Adipocyte (in vitro differentiated cells): ENCODE data around the gene KANK2.
A peak's percentile ranks its signal among the peaks of the same experiment; 100 is the strongest.
"Not testable (repeated sequence)": the region's sequence is repeated elsewhere in the genome, so short reads cannot be mapped to it uniquely, and the experiment has no call there.

ENCODE experiments used
- DNase-seq: peaks from one replicate; pipeline ENCODE4 v3.0.0-alpha.2; 2015; ENCODE audit warnings: low read depth
- H3K27me3 ChIP-seq: replicated peaks from 2 replicates; pipeline ENCODE4 v1.7.0; 2013; ENCODE audit warnings: mild to moderate bottlenecking, low read length, moderate library complexity; ENCODE audit not compliant: control insufficient read depth, insufficient read depth
- H3K36me3 ChIP-seq: 2 replicates; pipeline ENCODE4 v1.7.0; 2013; ENCODE audit warnings: low read length, mild to moderate bottlenecking, moderate library complexity; ENCODE audit not compliant: control insufficient read depth, insufficient read depth, severe bottlenecking
- H3K4me1 ChIP-seq: 2 replicates; pipeline ENCODE4 v1.7.0; 2013; ENCODE audit warnings: mild to moderate bottlenecking, low read length, moderate library complexity; ENCODE audit not compliant: control insufficient read depth, insufficient read depth
- H3K4me3 ChIP-seq: 2 replicates; pipeline ENCODE4 v1.7.0; 2013; ENCODE audit warnings: mild to moderate bottlenecking, low read length, moderate library complexity
- H3K9ac ChIP-seq: 2 replicates; pipeline ENCODE4 v1.7.0; 2013; ENCODE audit warnings: mild to moderate bottlenecking, low read length, moderate library complexity
- H3K9me3 ChIP-seq: 2 replicates; pipeline ENCODE4 v1.7.0; 2013; ENCODE audit warnings: mild to moderate bottlenecking, low read length, moderate library complexity; ENCODE audit not compliant: control insufficient read depth

KANK2 gene

GRCh38 chr19:11179716-11180297, 17.5 kb downstream of the KANK2 start:
- Histone ChIP-seq H3K9ac (peak overlapping the region; percentile 50), H3K36me3 (peaks cover 58% of the 10 kb centered on the region)
- no peak for DNase-seq

GRCh38 chr19:11179145-11179465, 18.2 kb downstream of the KANK2 start:
- H3K9ac ChIP-seq, DNase-seq, H3K9me3 ChIP-seq, H3K27me3 ChIP-seq, H3K4me3 ChIP-seq: not testable (repeated sequence)
- peaks cover 20% of the 10 kb centered on the region for H3K4me1 ChIP-seq
- peaks cover 63% of the 10 kb centered on the region for H3K36me3 ChIP-seq

More at GRCh38 chr19:11179716-11180297, 17.5 kb downstream of the KANK2 start:
- no peaks in the 10 kb centered on the region for H3K9me3 ChIP-seq
- no peaks in the 10 kb centered on the region for H3K27me3 ChIP-seq
- H3K4me1 ChIP-seq = peaks cover 22% of the 10 kb centered on the region
- no peak overlapping the region for H3K4me3 ChIP-seq

- Histone ChIP-seq H3K9me3 (no peaks in the 10 kb centered on the region), H3K4me3 (no peak overlapping the region), H3K27me3 (no peaks in the 10 kb centered on the region), H3K36me3 (peaks cover 64% of the 10 kb centered on the region), H3K4me1 (peaks cover 20% of the 10 kb centered on the region), H3K9ac (no peak overlapping the region)
- DNase-seq = no peak
Observed at GRCh38 chr19:11177592-11177991, 19.8 kb downstream of the KANK2 start.

- H3K4me1 ChIP-seq = peaks cover 20% of the 10 kb centered on the region
- no peak overlapping the region for H3K9ac ChIP-seq
- H3K4me3 ChIP-seq = no peak overlapping the region
- no peak for DNase-seq
- H3K9me3 ChIP-seq = no peaks in the 10 kb centered on the region
- H3K36me3 ChIP-seq = peaks cover 70% of the 10 kb centered on the region
- H3K27me3 ChIP-seq = no peaks in the 10 kb centered on the region
Observed at GRCh38 chr19:11176466-11177193, 20.7 kb downstream of the KANK2 start.

- no peak for DNase-seq
- Histone ChIP-seq H3K27me3 (no peaks in the 10 kb centered on the region), H3K36me3 (peaks cover 76% of the 10 kb centered on the region), H3K9me3 (no peaks in the 10 kb centered on the region), H3K4me1 (peaks cover 21% of the 10 kb centered on the region), H3K4me3 (no peak overlapping the region), H3K9ac (no peak overlapping the region)
Observed at GRCh38 chr19:11175920-11176319, 21.4 kb downstream of the KANK2 start.

GRCh38 chr19:11174336-11174735, 23.0 kb downstream of the KANK2 start:
- no peaks in the 10 kb centered on the region for H3K27me3 ChIP-seq
- H3K4me3 ChIP-seq = no peak overlapping the region
- H3K36me3 ChIP-seq = peaks cover 88% of the 10 kb centered on the region
- H3K9me3 ChIP-seq = no peaks in the 10 kb centered on the region
- no peak for DNase-seq
- no peak overlapping the region for H3K9ac ChIP-seq
- peaks cover 18% of the 10 kb centered on the region for H3K4me1 ChIP-seq

GRCh38 chr19:11173516-11174155, 23.7 kb downstream of the KANK2 start:
- H3K4me1 ChIP-seq = peaks cover 20% of the 10 kb centered on the region
- no peaks in the 10 kb centered on the region for H3K9me3 ChIP-seq
- peaks cover 91% of the 10 kb centered on the region for H3K36me3 ChIP-seq
- no peak overlapping the region for H3K4me3 ChIP-seq
- H3K9ac ChIP-seq = no peak overlapping the region
- no peaks in the 10 kb centered on the region for H3K27me3 ChIP-seq
- DNase-seq = no peak

- peaks cover 27% of the 10 kb centered on the region for H3K4me1 ChIP-seq
- H3K27me3 ChIP-seq = no peaks in the 10 kb centered on the region
- H3K9me3 ChIP-seq = no peaks in the 10 kb centered on the region
- DNase-seq = no peak
- H3K36me3 ChIP-seq = peaks cover 90% of the 10 kb centered on the region
- H3K4me3 ChIP-seq = no peak overlapping the region
- H3K9ac ChIP-seq = no peak overlapping the region
Observed at GRCh38 chr19:11172576-11172975, 24.8 kb downstream of the KANK2 start.

GRCh38 chr19:11171144-11171543, 26.2 kb downstream of the KANK2 start:
- Histone ChIP-seq H3K36me3 (peaks cover 85% of the 10 kb centered on the region), H3K27me3 (no peaks in the 10 kb centered on the region), H3K9me3 (no peaks in the 10 kb centered on the region), H3K9ac (peak overlapping the region; percentile 34), H3K4me1 (peaks cover 35% of the 10 kb centered on the region), H3K4me3 (no peak overlapping the region)
- DNase-seq = no peak

GRCh38 chr19:11169896-11170678, 27.3 kb downstream of the KANK2 start:
- H3K36me3 ChIP-seq = peaks cover 81% of the 10 kb centered on the region
- H3K27me3 ChIP-seq = no peaks in the 10 kb centered on the region
- H3K4me3 ChIP-seq = no peak overlapping the region
- H3K4me1 ChIP-seq = peaks cover 45% of the 10 kb centered on the region
- DNase-seq = no peak
- H3K9me3 ChIP-seq = no peaks in the 10 kb centered on the region
- H3K9ac ChIP-seq = peak overlapping the region; percentile 56

GRCh38 chr19:11168568-11168967, 28.8 kb downstream of the KANK2 start:
- Histone ChIP-seq H3K27me3 (no peaks in the 10 kb centered on the region), H3K9ac (peak overlapping the region; percentile 73), H3K9me3 (no peaks in the 10 kb centered on the region), H3K36me3 (peaks cover 70% of the 10 kb centered on the region), H3K4me3 (no peak overlapping the region), H3K4me1 (peaks cover 58% of the 10 kb centered on the region)
- DNase-seq = peak; percentile 92
